Activated gamma-delta T cell treated with anti-CD3 and anti-CD28 coated beads, Interleukin-2, amount 50 U/mL, for 16 hours (primary cell): Measurements from ENCODE around the gene FBXL14.

ENCODE experiments used
- DNase-seq: peaks from one replicate; pipeline ENCODE4 v3.0.0-alpha.2; 2020; ENCODE audit warnings: low read depth

The FBXL14 gene, protein sequence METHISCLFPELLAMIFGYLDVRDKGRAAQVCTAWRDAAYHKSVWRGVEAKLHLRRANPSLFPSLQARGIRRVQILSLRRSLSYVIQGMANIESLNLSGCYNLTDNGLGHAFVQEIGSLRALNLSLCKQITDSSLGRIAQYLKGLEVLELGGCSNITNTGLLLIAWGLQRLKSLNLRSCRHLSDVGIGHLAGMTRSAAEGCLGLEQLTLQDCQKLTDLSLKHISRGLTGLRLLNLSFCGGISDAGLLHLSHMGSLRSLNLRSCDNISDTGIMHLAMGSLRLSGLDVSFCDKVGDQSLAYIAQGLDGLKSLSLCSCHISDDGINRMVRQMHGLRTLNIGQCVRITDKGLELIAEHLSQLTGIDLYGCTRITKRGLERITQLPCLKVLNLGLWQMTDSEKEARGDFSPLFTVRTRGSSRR

DNA sequence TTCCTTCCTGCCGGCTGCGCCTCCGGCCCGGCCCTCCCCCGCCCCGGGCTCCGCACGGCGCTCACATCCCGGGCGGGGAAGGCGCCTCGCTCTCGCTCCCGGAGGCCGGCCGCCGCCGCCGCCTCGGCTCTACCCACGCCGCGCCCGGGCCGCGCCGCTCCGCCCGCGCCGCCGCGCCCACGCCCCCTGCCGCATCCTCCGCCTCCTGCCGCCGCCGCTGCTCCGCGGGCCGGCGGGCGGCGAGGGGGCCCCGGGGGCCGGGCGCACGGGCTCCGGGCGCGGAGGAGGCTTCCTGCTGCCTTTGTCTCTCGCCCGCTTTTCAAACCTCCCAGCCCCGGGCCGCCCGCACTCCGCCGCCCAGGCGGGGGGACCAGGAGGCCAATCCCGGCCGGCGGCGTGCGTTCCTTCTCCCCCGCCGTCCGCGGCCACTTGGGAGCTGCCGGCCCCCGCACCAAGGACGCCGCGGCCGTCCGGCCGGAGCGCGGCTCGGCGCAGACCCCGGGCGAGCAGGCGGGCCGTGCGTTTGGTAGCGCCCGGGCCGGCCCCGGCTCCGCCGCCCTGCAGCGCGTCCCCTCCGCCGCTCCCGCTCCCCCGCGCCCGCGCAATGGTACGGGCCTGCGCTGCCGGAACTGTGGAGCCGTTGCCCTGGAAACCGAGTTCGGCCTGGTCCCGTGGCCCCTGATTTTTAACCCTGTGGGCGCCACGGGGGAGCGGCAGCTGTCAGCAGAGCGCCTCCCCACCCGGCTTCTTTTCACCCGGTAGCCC, at the start of gene FBXL14:
Gene FBXL14 (minus strand): TSS at position 321 of the 765 bp plus-strand sequence. CDS start 515 bp downstream, outside the sequence.
- DNase-seq, result peak; percentile 82

DNA sequence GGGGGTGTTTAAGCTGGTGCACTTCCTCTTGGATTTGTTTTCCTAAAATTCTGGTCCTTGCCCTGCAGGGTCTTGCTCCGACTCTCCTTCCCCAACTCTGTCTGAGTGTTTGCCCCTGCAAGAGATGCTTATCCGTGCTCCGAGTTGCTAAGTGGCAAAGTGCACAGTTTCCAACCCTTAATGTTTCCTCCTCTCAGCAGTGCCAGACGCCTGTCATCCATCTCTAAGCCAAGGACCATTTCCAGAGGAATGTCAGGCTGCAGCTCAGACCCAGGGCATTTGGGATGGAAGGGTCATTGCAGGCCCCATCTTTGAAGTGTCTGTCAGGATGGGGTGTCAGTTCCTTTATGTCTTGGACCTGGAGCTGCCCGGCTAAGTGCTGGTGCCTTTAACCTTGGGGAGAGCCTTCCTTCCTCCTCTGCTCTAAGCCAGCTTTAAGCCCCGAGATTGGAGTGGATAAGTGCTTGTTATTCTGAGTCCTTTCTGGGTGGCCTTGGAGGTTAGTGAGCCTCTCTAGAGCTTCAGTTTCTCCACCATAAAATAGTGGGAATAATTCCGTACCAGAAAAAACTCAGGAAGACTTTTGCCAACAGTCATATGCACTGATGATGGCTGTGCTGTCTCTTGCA, 49.6 kb upstream of the FBXL14 start:
- no peak for DNase-seq

DNA sequence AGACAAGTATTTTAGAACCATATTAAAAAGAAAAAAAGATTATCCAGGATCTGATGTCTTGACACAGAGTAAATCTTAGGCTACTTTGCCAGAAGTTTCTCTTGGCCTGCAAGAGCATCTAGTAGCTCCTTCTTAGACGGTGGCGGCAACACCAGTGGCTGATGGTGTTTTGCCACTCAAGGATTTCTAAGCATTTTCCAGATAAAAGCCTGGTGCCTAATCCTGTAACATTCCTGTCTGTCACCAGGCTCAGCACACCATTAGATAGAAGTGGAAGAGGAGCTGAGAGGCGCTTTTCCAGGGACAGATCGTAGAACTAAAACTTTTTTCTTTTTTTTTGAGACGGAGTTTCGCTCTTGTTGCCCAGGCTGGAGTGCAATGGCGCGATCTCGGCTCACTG, 48.7 kb upstream of the FBXL14 start:
- no peak for DNase-seq

DNA sequence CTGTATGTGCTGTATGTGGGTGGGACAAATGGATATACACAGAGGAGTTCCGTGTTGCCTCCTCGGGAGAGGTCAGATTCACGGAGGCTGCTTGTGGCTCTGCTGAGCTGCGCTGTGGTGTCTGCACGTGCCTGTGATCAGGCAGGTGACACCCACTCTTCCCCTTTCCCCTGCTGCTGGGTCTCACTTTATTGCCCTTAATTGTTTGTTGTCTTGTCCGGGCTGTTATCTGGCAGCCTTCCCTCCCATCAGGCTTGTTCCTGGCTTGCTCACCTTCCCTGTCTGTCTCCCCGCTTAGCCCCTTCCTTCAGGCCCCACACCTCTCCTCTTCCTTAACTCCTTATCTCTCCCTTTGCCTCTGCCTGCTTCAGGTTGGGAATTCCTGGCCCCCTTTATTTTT, 48.1 kb upstream of the FBXL14 start:
- DNase-seq, result no peak

DNA sequence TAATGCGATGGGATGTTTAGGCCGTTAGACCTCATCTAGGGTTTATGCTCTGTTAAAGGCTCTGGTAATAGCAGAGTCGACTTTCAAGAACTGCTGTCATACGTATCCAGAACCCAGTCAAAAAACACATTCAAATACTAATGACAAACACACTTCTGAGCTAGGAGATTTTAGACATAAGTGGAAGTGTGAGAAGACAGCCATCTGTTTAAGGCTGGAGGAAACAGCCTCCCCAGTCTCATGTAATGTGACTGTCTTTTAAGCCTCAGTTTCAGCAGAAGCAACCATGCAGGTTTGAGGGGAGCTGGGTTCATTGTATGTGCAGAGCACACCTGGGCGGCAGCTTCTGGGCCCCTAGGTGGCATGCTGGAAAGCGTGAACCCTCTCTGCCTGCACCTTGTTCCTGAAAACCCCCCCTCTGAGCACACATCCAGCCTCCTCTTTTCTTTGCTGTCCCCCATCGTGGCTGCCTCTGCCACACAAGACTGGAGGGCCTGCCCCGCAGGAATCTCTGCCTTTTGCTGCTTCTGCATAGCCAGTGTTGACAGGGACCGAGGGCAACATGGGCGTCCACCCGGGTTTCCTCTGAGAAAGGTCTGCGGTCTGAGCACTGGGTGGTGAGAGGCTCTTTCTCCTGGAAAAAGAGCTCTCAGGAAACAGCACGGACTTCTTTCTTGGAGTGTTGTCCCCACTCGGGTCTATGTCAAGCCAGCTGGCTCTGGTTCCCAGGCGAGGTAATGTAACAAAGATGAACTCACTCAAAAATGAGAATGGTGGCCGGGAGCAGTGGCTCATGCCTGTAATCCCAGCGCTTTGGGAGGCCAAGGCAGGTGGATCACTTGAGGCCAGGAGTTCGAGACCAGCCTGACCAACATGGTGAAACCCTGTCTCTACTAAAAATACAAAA, 46.2 kb upstream of the FBXL14 start:
- DNase-seq, result no peak

DNA sequence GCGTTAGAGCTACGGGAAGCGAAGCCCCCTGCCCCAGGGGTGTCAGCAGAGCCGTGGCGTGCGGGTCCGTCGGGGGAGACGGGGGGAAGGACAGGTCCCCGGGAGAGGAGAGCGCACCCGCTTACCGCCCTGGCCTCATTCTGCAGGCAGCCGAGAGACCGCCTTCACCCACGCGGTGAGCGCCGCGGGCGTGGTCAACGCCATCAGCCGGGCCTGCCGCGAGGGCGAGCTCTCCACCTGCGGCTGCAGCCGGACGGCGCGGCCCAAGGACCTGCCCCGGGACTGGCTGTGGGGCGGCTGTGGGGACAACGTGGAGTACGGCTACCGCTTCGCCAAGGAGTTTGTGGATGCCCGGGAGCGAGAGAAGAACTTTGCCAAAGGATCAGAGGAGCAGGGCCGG, 45.2 kb upstream of the FBXL14 start:
- no peak for DNase-seq

DNA sequence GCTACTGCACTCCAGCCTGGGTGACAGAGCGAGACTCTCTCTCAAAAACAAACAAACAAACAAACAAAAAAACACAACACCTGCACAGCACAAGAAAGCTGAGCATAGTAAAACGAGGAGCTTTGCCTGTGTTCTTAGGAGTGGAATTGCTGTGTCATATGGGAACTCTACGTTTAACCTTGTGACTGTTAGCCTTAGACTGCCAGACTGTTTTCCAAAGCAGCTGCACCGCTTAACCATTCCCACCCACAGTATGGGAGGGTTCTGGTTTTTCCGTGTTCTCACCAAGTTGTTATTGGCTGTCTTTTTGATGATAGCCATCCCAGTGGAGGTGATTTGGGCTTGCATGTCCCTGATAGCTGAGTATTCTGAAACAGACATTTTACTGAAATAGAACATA, 43.8 kb upstream of the FBXL14 start:
- DNase-seq, result no peak

DNA sequence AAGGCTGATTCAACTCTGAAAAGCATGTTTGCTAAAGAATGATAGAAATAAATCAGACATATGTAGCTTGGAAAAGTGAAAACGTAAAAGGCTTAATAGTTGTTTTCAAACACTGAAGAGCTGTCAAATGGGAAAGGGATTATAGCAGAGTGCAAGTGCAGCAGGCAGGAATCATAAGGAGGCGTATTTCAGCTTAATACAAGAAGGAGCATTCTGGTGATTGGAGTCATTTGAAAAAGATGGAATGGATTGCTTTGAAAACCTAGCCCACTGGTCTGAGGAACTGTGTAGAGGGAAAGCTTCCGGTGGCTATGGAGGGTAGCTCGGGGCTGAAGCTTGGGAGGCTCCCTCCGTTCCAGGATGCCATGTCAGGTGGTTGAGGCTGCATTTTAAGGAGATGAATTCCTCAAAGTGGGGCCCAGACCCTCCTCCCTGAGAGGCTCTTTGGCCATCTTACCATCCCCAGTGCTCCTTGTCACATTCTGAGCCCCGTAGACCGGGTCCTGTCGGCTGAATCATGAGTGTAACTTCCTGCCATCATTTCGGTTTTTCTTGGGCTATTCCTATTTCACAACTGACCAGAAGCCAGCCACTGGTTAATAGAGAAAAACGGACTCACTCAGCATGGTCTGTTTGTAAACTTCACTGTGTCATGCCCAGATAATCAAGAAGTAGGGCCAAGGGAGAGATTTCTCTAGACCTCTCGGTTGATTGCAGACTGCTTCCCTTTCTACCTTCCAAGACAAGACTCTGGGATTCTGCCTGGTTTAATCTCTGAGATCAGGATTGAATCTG, 41.1 kb upstream of the FBXL14 start:
- DNase-seq, result no peak

DNA sequence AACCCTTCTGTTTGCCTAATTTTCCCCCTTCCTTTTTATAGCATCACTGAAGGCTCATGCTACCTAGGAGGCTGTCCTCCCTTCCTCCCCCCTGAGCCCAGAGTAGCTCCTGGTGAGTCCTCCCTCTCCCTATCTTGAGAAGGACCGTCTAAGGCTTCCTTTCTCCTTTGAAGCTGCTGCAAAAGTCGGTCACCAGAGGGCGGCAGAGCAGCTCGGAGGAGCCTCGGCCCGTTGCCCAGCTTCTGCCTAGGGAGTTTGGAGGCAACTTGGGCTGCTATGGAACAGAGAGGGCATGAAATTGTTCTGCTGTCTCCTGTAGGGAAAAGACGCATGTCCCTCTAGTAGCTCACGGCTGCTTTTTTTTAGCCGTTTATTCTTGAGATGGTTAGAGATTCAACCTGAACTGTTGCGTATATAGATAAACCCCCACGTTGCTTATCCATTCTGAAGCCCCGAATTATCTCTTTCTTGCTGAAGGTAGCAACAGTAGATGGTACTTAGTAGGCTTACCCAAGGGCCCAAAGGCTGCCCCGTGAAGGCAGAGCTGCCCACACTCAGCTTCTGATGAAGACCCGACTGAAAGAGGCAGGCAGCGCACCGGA, 40.3 kb upstream of the FBXL14 start:
- DNase-seq, result peak; percentile 38

DNA sequence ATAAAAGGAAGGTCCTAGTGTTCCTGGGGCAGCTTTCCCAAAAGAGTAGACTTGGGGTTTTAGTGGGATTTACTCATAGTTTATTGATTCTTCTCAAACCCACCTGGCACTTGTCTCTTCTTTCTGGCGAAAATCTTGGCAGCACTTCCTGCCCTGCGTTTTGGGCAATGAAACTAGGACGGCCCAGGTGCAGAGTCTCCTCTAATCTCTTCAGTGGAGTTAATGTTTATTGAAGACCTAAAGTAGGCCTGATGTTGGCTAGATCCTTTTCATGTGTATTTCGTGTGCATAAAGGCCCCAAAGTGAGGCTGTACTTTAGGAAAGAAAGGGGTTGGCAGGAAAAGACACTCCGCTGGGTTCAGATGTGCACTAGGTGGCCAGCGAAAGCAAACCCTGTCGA, 39.8 kb upstream of the FBXL14 start:
- DNase-seq, result no peak

DNA sequence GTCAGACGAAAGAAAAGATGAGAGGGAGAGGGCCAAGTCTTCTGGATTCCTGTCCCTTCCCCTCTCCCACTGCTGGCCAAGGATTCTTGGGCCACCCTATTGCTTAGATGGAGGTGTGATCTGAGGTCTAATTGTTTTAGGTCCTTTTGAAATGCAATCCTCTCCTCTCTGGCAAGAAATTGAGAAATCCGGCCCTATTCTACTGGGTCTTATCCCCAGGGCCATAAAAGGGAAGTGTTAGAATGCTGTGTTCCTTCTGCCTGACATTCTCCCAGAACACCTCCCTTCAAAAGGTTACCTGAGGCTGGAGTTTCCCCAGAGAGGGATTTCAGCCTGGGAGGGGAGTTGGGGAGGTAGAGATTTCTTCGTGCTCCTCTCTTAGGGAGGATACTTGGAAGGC, 39.1 kb upstream of the FBXL14 start:
- no peak for DNase-seq

DNA sequence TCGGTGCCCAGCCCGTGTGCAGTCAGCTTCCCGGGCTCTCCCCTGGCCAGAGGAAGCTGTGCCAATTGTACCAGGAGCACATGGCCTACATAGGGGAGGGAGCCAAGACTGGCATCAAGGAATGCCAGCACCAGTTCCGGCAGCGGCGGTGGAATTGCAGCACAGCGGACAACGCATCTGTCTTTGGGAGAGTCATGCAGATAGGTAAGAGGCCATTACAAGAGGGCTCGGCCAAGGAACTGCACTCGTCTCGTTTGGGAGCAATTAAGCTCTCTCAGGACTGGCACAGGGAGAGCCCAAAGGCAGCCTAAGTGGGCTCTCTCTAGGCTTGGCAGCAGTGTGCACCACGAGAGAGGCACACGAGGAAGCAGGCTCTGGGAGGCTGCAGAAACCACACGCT, 38.3 kb upstream of the FBXL14 start:
- no peak for DNase-seq

DNA sequence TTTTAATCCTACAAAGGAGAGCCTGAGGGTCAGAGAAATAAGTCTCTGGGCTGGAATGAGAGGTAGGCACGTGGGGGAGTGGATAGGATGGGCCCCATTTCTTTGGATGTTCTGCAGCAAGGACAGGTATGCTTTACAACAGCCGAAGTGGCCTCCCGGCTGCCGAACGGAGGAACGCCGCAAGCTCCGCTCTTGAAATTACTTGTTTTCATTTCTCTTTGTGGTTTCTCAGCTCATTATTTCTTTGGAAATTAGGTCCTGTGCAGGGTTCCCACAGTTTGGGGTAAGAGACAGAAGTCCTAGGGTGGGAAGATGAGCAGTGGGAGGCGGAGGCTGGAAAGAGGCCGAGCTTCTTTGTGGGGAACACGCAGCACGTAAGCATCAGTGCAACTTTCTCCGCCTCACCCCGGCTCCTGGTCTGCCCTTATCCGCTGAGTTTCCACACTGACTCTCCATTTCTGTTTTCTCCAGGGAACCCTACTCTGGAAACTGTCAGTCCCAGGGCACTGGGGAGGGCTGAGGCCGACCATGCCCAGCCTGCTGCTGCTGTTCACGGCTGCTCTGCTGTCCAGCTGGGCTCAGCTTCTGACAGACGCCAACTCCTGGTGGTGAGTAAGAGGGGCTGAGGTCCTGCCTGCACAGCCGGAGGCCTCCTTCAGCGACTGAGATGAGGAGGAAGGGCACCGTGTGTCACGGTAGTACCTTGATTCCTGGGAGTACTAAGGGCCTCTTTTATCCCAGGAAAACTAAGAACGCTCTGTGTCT, 36.6 kb upstream of the FBXL14 start:
- DNase-seq, result no peak

DNA sequence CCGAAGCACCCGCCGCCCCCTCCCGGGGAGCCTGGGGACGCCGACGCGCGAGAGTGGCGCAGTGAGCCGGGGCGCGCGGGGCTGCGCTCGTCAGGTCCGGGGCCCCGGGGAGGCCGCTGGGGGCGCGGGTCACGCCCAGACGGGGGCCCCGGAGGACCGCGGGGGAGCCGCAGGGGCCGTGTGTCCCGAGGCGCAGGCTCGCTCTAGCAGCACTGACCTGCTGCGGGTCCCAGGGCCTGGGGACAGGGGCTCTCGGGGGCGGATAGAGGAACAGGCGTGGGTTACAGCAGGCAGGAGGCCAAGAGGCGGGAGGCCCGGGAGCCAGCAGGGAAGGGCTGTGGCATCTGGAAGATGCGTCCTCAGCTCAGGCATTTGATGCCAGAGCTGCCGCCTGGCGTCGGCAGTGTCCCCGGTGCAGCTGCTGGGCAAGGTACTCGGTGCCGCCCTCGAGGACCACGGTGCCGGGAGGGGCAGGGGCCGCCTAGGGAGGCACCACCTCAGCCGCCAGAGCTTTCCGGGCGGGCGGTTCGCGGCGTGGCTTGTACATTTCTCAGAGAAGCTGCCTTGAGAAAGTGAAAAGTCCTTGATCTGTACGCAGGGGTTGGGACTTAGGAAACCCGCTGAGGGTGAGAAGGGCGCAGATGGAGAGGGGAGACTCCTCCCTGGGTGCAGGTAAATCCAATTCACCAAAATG, 35.9 kb upstream of the FBXL14 start:
- no peak for DNase-seq

DNA sequence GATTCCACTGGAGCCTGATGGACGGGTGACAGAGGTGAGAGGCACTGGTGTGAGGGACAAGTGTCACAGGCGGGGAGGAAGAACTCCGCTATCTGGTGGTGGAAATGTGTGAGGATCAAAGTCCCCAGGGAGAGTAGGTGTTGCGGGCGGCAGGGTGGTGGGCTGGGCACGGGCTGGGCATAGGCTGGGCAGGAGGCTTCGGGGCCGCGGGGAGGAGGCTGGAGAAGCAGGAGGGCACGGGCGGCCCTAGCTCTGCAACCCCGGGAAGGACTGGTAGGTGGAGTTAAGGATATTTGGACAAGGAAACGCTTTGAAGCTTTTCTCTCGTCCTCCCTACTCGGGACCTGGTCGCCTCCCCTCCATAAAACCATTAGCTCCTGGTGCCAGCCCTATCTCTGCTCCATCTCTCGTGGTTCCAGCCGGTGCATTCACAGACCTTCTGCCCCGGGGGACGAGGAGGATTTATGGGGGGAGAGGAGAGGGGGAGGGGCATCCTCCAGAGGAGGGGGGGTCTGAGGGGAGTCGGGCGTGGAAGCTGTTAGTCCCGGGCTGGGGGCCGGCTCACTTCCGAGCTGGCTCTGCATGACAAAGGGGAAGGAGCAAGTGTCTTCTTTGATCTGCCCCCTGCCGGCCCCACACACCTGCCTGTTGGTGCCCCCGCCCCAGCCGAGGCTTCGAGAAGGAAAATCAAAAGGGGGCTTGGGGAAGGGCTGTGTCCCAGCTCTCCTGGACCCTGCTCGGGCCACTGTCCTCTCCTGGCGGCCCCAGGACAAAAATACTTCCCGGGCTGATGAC, 35.2 kb upstream of the FBXL14 start:
- no peak for DNase-seq

DNA sequence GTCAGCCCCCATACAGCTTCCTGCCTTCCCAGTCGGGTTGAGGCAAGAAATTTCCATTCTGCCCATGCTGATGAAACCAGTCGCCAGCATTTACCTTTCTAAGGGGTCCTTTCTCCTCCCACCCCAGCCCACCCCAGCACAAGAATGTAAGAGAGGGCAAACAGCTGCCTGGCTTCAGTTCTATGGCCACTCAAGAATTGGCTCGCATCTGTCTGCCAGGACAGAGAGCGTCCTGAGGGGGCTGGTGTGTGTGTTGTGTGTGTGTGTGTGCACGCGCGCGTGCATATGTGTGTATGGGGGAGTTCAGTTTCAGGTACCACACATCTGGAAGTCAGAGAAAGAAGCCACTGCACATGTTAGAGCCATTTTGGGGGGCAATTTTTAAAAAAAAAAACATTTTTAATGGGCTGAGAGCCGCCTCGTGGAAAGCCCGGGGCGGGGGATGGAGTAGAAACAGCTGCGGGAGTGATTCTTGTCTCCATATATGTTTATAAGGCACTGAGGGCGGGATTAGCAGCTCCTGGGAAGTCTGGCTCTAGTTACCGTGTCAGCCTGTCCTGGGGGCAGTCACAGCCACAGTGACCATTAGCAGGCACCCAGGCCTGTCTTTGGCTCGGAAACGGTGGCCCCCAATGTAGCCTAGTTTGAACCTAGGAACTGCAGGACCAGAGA, 34.4 kb upstream of the FBXL14 start, which contains the start of gene WNT5B:
Gene WNT5B (plus strand): TSS at position 566 of the 672 bp plus-strand sequence. CDS start 2,124 bp downstream, outside the sequence.
- DNase-seq, result no peak

DNA sequence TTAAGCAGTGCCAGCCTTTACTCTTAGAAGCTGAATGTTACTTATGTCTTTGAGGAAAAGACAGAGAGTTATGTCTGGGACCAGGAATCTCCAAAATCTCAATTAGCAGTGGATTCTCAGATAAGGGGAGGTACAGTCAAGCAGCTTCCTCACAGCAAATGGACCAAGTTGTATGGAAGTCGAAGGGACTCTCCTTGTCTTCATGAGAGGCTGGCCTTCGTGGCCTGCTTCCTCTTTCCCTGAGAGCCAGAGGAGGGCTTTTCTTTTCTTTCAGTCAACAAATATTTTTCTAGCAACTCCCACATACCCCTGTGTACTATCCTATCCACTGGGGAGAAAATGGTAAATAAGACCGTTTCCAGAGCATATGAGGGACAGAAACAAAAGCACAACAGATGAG, 28.0 kb upstream of the FBXL14 start:
- no peak for DNase-seq

DNA sequence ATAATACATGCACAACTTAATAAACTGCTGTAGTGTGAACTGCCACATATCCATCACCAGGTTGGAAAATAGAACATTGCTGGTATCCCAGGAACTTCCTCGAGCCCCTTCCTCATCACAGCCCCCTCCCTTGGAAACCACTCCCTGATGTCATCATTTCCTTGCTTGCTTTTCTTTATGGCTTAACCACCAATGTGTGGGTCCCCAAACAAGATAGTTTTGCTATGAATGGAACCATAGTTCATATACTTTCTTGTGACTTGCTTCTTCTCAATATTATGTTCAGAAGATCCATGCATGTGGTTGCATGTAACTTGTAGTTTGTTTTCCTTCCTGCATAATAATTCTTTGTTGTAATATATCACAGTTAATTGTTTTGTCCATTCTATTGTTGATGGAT, 25.7 kb upstream of the FBXL14 start:
- no peak for DNase-seq
